Hepatocyte (in vitro differentiated cells): ENCODE data around the gene MOK.

Source experiments
- CTCF ChIP-seq: fragments of 200-600 bp; sonication (generic); IDR thresholded peaks from 2 replicates; pipeline ENCODE4 v1.5.1; 2016; ENCODE audit warnings: antibody characterized with exemption, mild to moderate bottlenecking; ENCODE audit not compliant: poor library complexity
- EZH2 ChIP-seq: fragments of 200-600 bp; sonication (generic); IDR thresholded peaks from 2 replicates; pipeline ENCODE4 v1.6.1; 2016; ENCODE audit warnings: antibody characterized with exemption, mild to moderate bottlenecking, borderline replicate concordance
- EZH2phosphoT487 ChIP-seq: fragments of 200-600 bp; sonication (generic); IDR thresholded peaks from one replicate; pipeline ENCODE4 v1.6.1; 2018; ENCODE audit warnings: antibody characterized with exemption, mild to moderate bottlenecking, low read depth, moderate library complexity; ENCODE audit not compliant: unreplicated experiment, severe bottlenecking

GRCh38 chr14:102335163-102335562 is 30.2 kb upstream of the MOK start:
- TF ChIP-seq EZH2 (no peak), CTCF (no peak), EZH2phosphoT487 (no peak)
